OCI-LY7 (cell line): ENCODE measurements around the gene CRIP1.

Experiments used
- CTCF ChIP-seq: fragments of 200-600 bp; sonication (generic); conservative IDR thresholded peaks from 2 replicates; pipeline ENCODE4 v1.5.1; 2014; ENCODE audit warnings: mild to moderate bottlenecking, antibody characterized with exemption, low read length, moderate library complexity, mixed read lengths
- EZH2phosphoT487 ChIP-seq: fragments of 200-600 bp; sonication (generic); IDR thresholded peaks from 2 replicates; pipeline ENCODE4 v1.6.1; 2018; ENCODE audit warnings: low read depth, borderline replicate concordance, mild to moderate bottlenecking, mixed run types, antibody characterized with exemption, low read length, moderate library complexity, mixed read lengths

GRCh38 chr14:105536691-105537579, 50.2 kb downstream of the CRIP1 start:
- no peak for TF ChIP-seq CTCF
- TF ChIP-seq EZH2phosphoT487, result no peak
